Sciatic nerve (tissue), 2 donors: ENCODE measurements around the gene TOR4A. TPM values are rescaled to one million over a fixed set of nuclear protein-coding genes. Genes with fewer than 3 reads are reported as not detected.
A peak's percentile ranks its signal among the peaks of the same experiment; 100 is the strongest.

Source experiments
- ATAC-seq: fragments of 200-7000 bp; cut with Tn5 transposase; one replicate; pipeline ENCODE4 v1.9.1; 2020; ENCODE audit warnings: mild to moderate bottlenecking, moderate library complexity
- DNase-seq: peaks from one replicate; pipeline ENCODE4 v3.0.0-alpha.2; 2020; ENCODE audit warnings: low spot score
- intact Hi-C: fragments of 100-400 bp; cut with DNase I; formaldehyde crosslinking; loops from one replicate; pipeline ENCODE4 v1.14.2; 2022
- total RNA-seq: library from RNA; stranded (reverse); fragmentation: NEBNext Ultra II Directional; extraction: Animal tissue kit (Norgen Biotek cat#: 25700); gene quantifications from one replicate; pipeline ENCODE4 v1.2.1, GENCODE V29; 2021
- donor health status: DM: no; HTN: no; CAD: no.
- donor health status: DM: no; HTN: no; CAD: no.

The TOR4A gene
- total RNA-seq, 1 donor from 2014 or later, result 4.0 TPM

DNA sequence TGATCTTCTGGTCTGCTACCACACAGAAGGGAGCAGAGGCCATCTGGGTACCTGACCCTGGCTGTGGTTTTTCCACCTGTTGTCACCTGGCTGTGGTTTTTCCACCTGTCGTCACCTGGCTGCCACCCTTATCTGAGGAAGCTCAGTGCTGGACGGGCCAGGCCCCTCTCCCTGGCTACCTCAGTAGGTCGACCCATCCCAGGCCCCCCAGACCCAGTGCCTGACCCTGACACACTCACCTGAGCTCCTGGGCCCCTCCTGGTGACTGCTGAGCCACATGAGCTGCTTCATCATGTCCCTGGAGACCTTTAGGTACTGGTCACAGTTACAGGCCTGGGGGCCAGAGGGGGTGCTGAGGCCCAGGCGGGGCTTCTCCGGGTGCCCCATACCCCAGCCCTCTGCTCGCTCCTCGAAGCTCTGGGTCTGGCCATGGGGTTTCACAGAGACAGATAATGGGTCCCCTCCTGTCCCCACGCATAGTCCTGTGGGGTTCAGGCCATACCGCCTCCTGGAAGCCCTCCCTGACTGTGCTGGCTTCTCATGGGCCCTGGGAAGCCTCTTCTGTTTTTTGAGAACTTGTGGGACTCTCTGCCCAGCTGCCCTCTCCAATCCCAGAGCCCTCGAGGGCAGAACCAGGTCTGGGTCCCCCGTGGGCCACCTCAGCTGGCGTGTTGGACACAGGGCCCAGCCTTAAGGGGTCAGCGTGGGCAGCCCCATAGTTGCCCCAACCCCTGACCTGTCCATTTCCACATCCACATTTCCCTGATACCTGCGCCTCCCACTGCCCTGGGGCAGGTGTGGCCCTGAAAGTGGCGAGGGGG lies 32.1 kb downstream of the TOR4A start:
- intact Hi-C loops, result no loop called here
- peak; percentile 57 for DNase-seq
- no peak for ATAC-seq

- intact Hi-C loops, result no loop called here
- DNase-seq (peak; percentile 59), ATAC-seq (no peak)
Observed at GRCh38 chr9:137310189-137311052, 32.9 kb downstream of the TOR4A start.

GRCh38 chr9:137311171-137311985 lies 33.9 kb downstream of the TOR4A start:
- DNase-seq, result peak; percentile 60
- intact Hi-C loops, result no loop called here
- no peak for ATAC-seq

DNA sequence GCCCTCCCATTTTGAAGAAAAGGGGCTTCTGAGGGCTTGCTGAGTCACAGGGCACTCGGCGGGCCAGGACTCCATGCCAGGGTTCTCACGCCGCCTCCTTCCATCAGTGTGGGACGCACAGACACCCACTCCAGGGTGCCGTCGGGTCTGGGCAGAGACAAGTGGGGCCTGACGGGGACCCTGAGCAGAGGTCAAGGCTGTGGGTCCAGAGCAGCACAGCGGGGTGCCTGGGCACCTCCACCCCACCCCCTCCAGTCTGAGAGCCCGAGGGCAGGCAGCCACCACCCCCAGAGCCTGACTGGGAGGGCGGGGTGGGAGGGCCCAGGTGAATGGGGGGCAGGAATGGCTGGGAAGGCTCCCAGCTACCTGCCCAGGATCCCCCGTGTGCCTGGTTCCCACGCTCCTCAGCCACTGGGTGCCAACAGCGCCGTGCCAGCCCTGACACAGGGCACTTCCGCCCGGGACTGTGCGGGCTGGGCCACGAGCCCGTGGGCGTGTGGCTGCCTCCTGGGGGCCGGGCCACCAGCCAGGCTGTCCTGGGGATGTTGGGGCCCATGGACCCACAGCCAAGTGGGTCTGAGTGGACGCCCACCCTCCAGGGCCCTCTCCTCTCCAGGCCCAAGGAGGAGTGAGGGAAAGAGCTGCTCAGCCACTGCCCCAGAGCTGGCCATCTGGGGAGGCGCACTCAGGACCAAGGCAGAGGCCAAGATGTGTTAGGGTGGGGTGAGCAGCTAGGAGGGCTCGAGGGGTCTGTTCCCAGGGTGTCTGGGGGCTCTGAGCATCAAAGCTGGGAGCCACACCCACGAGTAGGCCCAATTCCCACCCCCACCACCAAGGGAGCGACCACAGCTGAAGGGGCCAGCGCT lies 34.7 kb downstream of the TOR4A start:
- intact Hi-C loops, result no loop called here
- peak; percentile 53 for DNase-seq
- ATAC-seq, result no peak

DNA sequence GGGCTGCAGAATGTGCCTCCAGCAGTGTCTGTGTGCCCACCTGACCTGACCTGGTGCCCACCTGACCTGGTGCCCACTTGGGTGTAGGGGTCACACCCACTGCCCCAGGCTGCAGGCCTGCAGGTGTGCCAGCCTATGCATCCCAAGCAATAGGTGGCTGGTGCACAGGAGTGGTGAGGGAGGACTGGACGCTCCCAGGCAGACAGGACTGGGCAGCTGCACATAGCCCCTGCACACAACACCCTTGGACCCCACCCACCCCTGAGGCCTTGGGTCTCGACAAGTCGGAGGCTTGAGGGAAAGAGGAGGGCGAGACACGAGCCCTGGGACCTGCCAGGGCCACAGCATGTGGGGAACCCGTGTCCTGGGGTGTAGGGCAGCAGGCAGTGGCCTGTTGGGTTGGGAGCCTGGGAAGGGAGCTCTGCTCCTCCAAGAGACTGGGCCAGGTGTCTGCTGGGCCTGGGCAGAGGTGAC lies 35.4 kb downstream of the TOR4A start:
- DNase-seq, result peak; percentile 54

GRCh38 chr9:137313326-137313936 lies 35.9 kb downstream of the TOR4A start:
- intact Hi-C loops, result no loop called here
- no peak for DNase-seq
- ATAC-seq, result no peak

More for the DNA sequence above, 35.4 kb downstream of the TOR4A start:
- ATAC-seq, result no peak
- intact Hi-C loops, result no loop called here

- DNase-seq, result no peak
- ATAC-seq, result no peak
- intact Hi-C loops, result no loop called here
Observed at GRCh38 chr9:137313956-137314560, 36.5 kb downstream of the TOR4A start.

DNA sequence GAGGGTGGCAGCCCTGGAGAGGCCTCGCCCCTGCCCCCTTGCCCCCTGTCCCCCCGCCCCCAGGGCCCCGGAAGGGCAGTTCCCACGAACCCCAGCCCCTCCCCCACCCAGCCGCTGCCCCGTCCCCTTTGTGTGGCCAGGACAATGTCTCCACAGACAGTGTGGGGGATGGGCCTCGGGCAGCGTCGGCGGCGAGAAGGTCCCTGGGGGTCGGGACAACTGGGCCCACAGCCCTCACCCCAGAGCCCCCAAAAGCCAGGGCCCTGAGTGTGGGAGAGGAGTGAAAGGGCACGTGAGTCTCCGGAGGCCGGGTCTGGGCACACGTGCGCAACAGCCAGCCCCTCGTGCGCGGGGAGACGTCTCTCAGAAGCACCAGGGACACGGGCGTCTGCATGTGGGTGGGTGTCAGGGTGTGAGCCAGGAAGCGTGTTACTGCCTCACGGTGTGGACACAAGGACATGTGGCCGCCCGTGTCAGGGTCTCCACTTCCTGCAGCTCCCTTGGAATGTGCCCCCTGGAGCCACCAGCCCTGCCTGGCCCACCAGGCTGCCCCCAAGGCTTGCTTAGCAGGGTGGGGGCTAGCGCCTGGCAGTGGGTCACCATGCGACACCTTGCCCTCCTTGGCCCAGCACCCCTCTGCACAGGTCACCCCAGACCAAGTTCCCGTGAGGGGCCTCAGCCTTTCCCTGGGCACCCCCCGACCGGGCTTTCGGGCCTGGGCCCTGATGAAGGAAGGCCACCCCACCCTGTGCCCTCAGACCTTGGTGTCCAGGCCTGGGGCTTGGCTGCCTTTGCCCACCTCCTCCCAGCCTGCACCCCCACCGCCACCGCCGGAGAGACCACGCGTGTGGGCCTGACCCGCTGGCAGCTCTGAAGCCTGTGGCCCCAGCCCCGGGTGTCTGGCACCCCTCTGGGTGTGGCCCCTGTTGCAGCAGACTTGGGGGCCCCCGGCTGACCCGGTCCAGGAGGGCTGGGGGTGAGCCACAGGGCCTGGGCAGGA lies 37.3 kb downstream of the TOR4A start:
- DNase-seq, result no peak

DNA sequence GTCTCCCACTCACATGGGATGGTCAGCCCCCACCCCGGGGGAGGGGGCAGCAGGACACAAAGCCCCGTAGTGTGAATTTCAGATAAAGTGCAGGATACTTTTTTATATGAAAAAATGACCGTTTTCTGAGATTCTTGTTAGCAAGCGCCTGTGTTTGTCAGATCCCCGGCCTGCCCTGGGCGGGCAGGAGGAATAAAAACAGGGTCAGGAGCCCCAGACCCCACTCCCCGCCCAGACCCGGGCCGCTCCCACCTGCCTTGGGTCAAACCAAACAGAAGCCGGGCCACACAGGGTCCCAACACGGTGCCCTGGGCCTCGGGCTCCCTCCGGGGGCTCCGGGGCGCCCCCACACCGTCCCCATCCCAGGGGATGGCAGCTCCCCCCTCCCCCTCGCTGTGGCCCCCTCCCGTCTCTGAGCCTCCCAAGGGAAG lies 38.1 kb downstream of the TOR4A start:
- intact Hi-C loops, result no loop called here
- ATAC-seq (no peak), DNase-seq (no peak)

More for the DNA sequence above, 37.3 kb downstream of the TOR4A start:
- intact Hi-C loops, result no loop called here
- no peak for ATAC-seq

GRCh38 chr9:137316012-137316981 lies 38.8 kb downstream of the TOR4A start:
- DNase-seq (peak; percentile 63), ATAC-seq (no peak)

DNA sequence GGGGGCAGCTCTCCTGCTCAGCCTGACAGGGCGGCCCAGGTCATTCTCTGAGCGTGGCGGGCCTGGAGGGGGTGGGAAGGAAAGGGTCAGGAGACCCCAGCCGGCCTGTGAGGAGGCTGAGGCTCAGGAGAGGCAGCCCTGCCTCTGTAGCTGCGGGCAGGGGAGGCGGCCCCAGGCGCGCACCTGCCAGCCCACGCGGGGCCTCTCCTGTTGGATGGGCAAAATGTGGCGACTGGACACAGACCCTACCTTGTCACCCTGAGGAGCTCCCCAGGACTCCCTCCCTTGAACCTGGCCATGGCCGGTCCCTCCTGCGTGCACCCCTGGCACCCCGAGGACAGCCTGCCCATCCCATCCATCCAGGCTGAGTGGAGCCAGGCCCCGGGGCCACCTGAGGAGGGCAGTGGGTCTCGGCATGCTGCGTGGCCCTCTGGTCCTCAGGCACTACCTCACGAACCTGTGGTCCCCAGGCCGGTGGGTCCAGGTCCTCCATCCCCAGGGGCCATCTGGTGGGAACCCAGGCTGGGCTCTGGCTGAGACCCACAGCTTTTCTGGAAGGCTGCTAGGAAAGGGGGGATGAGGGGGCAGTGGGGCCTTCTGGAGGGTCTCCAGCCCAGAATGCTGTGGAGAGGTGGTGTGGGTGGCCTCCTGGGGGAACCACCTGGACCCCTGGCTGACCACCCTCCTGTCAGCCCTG lies 39.6 kb downstream of the TOR4A start:
- ATAC-seq (no peak), DNase-seq (no peak)
- intact Hi-C loops, result no loop called here

More at GRCh38 chr9:137316012-137316981, 38.8 kb downstream of the TOR4A start:
- intact Hi-C loops, result no loop called here

GRCh38 chr9:137317718-137318511 lies 40.4 kb downstream of the TOR4A start:
- DNase-seq (no peak), ATAC-seq (no peak)
- intact Hi-C loops, result no loop called here

GRCh38 chr9:137318602-137319001 lies 41.1 kb downstream of the TOR4A start:
- DNase-seq (no peak), ATAC-seq (peak; percentile 5)
- intact Hi-C loops, result no loop called here
